Suppressor macrophage (primary cell): Measurements from ENCODE around the gene KRTAP10-10.
A peak's percentile ranks its signal among the peaks of the same experiment; 100 is the strongest.
"Not testable (repeated sequence)": the region's sequence is repeated elsewhere in the genome, so short reads cannot be mapped to it uniquely, and the experiment has no call there.

ENCODE experiments used
- DNase-seq, 4 experiments: peaks; one replicate each; pipeline ENCODE4 v3.0.0-alpha.2; 2020 to 2022

The KRTAP10-10 gene

GRCh38 chr21:44602463-44602850, 34.7 kb upstream of the KRTAP10-10 start:
- DNase-seq: no peak

- no peak for DNase-seq
Observed at GRCh38 chr21:44603109-44603875, 33.9 kb upstream of the KRTAP10-10 start.

GRCh38 chr21:44603911-44604310, 33.2 kb upstream of the KRTAP10-10 start:
- DNase-seq: no peak

GRCh38 chr21:44606495-44606894, 30.7 kb upstream of the KRTAP10-10 start:
- DNase-seq: no peak

- DNase-seq: no peak
Observed at GRCh38 chr21:44609193-44609592, 28.0 kb upstream of the KRTAP10-10 start.

GRCh38 chr21:44610157-44610843, 26.9 kb upstream of the KRTAP10-10 start:
- DNase-seq: not testable (repeated sequence)

- no peak for DNase-seq
Observed at GRCh38 chr21:44611551-44611950, 25.6 kb upstream of the KRTAP10-10 start.

- DNase-seq: no peak
Observed at GRCh38 chr21:44612029-44612486, 25.1 kb upstream of the KRTAP10-10 start, which contains the start of gene KRTAP10-8. KRTAP10-8 (plus strand) TSS chr21:44612079; CDS start chr21:44612101, 22 bp downstream.

- no peak for DNase-seq
Observed at GRCh38 chr21:44612669-44613229, 24.4 kb upstream of the KRTAP10-10 start.

- no peak for DNase-seq
Observed at GRCh38 chr21:44613386-44614155, 23.6 kb upstream of the KRTAP10-10 start.

GRCh38 chr21:44614161-44614631, 23.0 kb upstream of the KRTAP10-10 start:
- DNase-seq: no peak

- DNase-seq: no peak
Observed at GRCh38 chr21:44614961-44615391, 22.2 kb upstream of the KRTAP10-10 start.

GRCh38 chr21:44615466-44615865, 21.7 kb upstream of the KRTAP10-10 start:
- DNase-seq: no peak

GRCh38 chr21:44615911-44616590, 21.1 kb upstream of the KRTAP10-10 start:
- no peak for DNase-seq

- no peak for DNase-seq
Observed at GRCh38 chr21:44616591-44616926, 20.6 kb upstream of the KRTAP10-10 start.

GRCh38 chr21:44617071-44617501, 20.1 kb upstream of the KRTAP10-10 start:
- no peak for DNase-seq

- peak; percentile 46 to 73 (median 58) for DNase-seq
Observed at GRCh38 chr21:44618504-44618903, 18.7 kb upstream of the KRTAP10-10 start.

GRCh38 chr21:44618909-44619308, 18.2 kb upstream of the KRTAP10-10 start:
- no peak for DNase-seq

- DNase-seq: no peak
Observed at GRCh38 chr21:44619886-44620285, 17.3 kb upstream of the KRTAP10-10 start.

- no peak for DNase-seq
Observed at GRCh38 chr21:44623575-44623974, 13.6 kb upstream of the KRTAP10-10 start.

GRCh38 chr21:44625756-44626155, 11.4 kb upstream of the KRTAP10-10 start:
- DNase-seq: no peak

GRCh38 chr21:44626262-44626661, 10.9 kb upstream of the KRTAP10-10 start:
- no peak for DNase-seq
